Measurements from ENCODE around the gene SNX10. TPM values are rescaled to one million over a fixed set of nuclear protein-coding genes. Genes with fewer than 3 reads are reported as not detected.

Gene SNX10
- total RNA-seq, 1 experiment from 2014 or later, result 8.8 TPM

GRCh38 chr7:26280097-26280496 is 11.6 kb upstream of the SNX10 start:
- POLR2A ChIA-PET, result no interaction called here
- no peak overlapping the region for H3K4me3 ChIP-seq (ENCODE audit: low read depth, low read length)
- H3K9me3 Mint-ChIP-seq (ENCODE audit: unreplicated experiment), result no peaks in the 10 kb centered on the region
- H3K4me1 ChIP-seq, result no peaks in the 10 kb centered on the region
- H3K27me3 Mint-ChIP-seq (ENCODE audit: insufficient read depth, unreplicated experiment), result no peaks in the 10 kb centered on the region
- H3K27ac Mint-ChIP-seq (ENCODE audit: unreplicated experiment), result no peak overlapping the region
- intact Hi-C loops (cut with micrococcal nuclease; ENCODE audit: unreplicated experiment), result no loop called here
- H3K4me1 Mint-ChIP-seq (ENCODE audit: low read depth, unreplicated experiment), result no peaks in the 10 kb centered on the region
- no TSS peak for BruUV-seq (replicated peaks)
- no peaks in the 10 kb centered on the region for H3K27me3 ChIP-seq (replicated peaks; ENCODE audit: control insufficient read depth, insufficient read depth, low read length)
- TF ChIP-seq CTCF (IDR thresholded peaks at IDR 0.05; ENCODE audit: insufficient read depth in 1 of 2, low read depth in 1 of 2, low read length in 1 of 2, severe bottlenecking in 1 of 2, unreplicated experiment in 1 of 2), result no peak
- CTCF ChIA-PET, result interaction anchor here (0.7 kb wide), 1 partner anchor 90 kb away, joined by 3 read pairs; no protein-coding TSS in a partner anchor
- no peaks in the 10 kb centered on the region for H3K36me3 Mint-ChIP-seq (ENCODE audit: insufficient read depth, unreplicated experiment)
- H3K9me3 ChIP-seq, result no peaks in the 10 kb centered on the region
- no peak overlapping the region for H3K4me3 Mint-ChIP-seq (ENCODE audit: unreplicated experiment)
- DNase-seq, result no peak
- H3K36me3 ChIP-seq (ENCODE audit: control insufficient read depth, insufficient read depth, low read length), result no peaks in the 10 kb centered on the region

GRCh38 chr7:26280723-26281122 is 10.9 kb upstream of the SNX10 start:
- CTCF ChIA-PET, result interaction anchor here (0.7 kb wide), 1 partner anchor 89 kb away, joined by 3 read pairs; no protein-coding TSS in a partner anchor
- no peaks in the 10 kb centered on the region for H3K36me3 ChIP-seq (ENCODE audit: control insufficient read depth, insufficient read depth, low read length)
- H3K27me3 ChIP-seq (replicated peaks; ENCODE audit: control insufficient read depth, insufficient read depth, low read length), result no peaks in the 10 kb centered on the region
- Mint-ChIP-seq H3K27me3 (ENCODE audit: insufficient read depth, unreplicated experiment) (no peaks in the 10 kb centered on the region), H3K4me1 (ENCODE audit: low read depth, unreplicated experiment) (no peaks in the 10 kb centered on the region), H3K36me3 (ENCODE audit: insufficient read depth, unreplicated experiment) (no peaks in the 10 kb centered on the region), H3K4me3 (ENCODE audit: unreplicated experiment) (no peak overlapping the region), H3K27ac (ENCODE audit: unreplicated experiment) (no peak overlapping the region), H3K9me3 (ENCODE audit: unreplicated experiment) (no peaks in the 10 kb centered on the region)
- H3K4me1 ChIP-seq, result no peaks in the 10 kb centered on the region
- no peak for DNase-seq
- no TSS peak for BruUV-seq (replicated peaks)
- intact Hi-C loops (cut with micrococcal nuclease; ENCODE audit: unreplicated experiment), result no loop called here
- POLR2A ChIA-PET, result no interaction called here
- no peaks in the 10 kb centered on the region for H3K9me3 ChIP-seq
- no peak overlapping the region for H3K4me3 ChIP-seq (ENCODE audit: low read depth, low read length)
- no peak for TF ChIP-seq CTCF (IDR thresholded peaks at IDR 0.05; ENCODE audit: insufficient read depth in 1 of 2, low read depth in 1 of 2, low read length in 1 of 2, severe bottlenecking in 1 of 2, unreplicated experiment in 1 of 2)

- peak in 1 of 2 experiments; percentile 5 for DNase-seq
- Mint-ChIP-seq H3K27me3 (ENCODE audit: insufficient read depth, unreplicated experiment) (no peaks in the 10 kb centered on the region), H3K27ac (ENCODE audit: unreplicated experiment) (no peak overlapping the region), H3K4me3 (ENCODE audit: unreplicated experiment) (no peak overlapping the region), H3K36me3 (ENCODE audit: insufficient read depth, unreplicated experiment) (no peaks in the 10 kb centered on the region), H3K4me1 (ENCODE audit: low read depth, unreplicated experiment) (no peaks in the 10 kb centered on the region), H3K9me3 (ENCODE audit: unreplicated experiment) (no peaks in the 10 kb centered on the region)
- no peaks in the 10 kb centered on the region for H3K9me3 ChIP-seq
- POLR2A ChIA-PET, result no interaction called here
- intact Hi-C loops (cut with micrococcal nuclease; ENCODE audit: unreplicated experiment), result loop anchor here (2.0 kb wide), 2 partner anchors 84 to 392 kb away; partner anchors contain the start of genes CBX3 and HNRNPA2B1
- BruUV-seq (replicated peaks), result no TSS peak
- CTCF ChIA-PET, result interaction anchor here (1.0 to 1.2 kb wide), 3 partner anchors 83 to 889 kb away, joined by 3 to 4 read pairs (median 3); partner anchors contain the start of gene CBX3
- no peaks in the 10 kb centered on the region for H3K27me3 ChIP-seq (replicated peaks; ENCODE audit: control insufficient read depth, insufficient read depth, low read length)
- no peak for TF ChIP-seq CTCF (IDR thresholded peaks at IDR 0.05; ENCODE audit: insufficient read depth in 1 of 2, low read depth in 1 of 2, low read length in 1 of 2, severe bottlenecking in 1 of 2, unreplicated experiment in 1 of 2)
- no peak overlapping the region for H3K4me3 ChIP-seq (ENCODE audit: low read depth, low read length)
- H3K36me3 ChIP-seq (ENCODE audit: control insufficient read depth, insufficient read depth, low read length), result no peaks in the 10 kb centered on the region
- H3K4me1 ChIP-seq, result no peaks in the 10 kb centered on the region
Measured at GRCh38 chr7:26284477-26284876, 7.2 kb upstream of the SNX10 start.

All from Caco-2 (cell line).